Fibroblast of villous mesenchyme (primary cell): Measurements from ENCODE around the gene CCL24. TPM values are rescaled to one million over a fixed set of nuclear protein-coding genes. Genes with fewer than 3 reads are reported as not detected.
"Not testable (repeated sequence)": the region's sequence is repeated elsewhere in the genome, so short reads cannot be mapped to it uniquely, and the experiment has no call there.

Experiments used
- DNase-seq: peaks from one replicate; pipeline ENCODE4 v3.0.0-alpha.2; 2010; ENCODE audit warnings: low read depth
- H3K4me3 ChIP-seq: 2 replicates; pipeline ENCODE4 v1.5.1; 2011; ENCODE audit warnings: low read depth, mild to moderate bottlenecking, low read length
- total RNA-seq: library from RNA; depleted of rRNA; stranded (reverse); fragments of >200 nt; gene quantifications from 2 replicates; pipeline ENCODE4 v1.2.3, GENCODE V29; 2012
- TF ChIP-seq, protein P1 (sequence below): IDR thresholded peaks from 2 replicates; pipeline ENCODE4 v1.5.1; 2012; ENCODE audit warnings: low read depth, mild to moderate bottlenecking, low read length; ENCODE audit not compliant: insufficient read depth

Gene CCL24
- total RNA-seq, 1 donor, result not detected

DNA sequence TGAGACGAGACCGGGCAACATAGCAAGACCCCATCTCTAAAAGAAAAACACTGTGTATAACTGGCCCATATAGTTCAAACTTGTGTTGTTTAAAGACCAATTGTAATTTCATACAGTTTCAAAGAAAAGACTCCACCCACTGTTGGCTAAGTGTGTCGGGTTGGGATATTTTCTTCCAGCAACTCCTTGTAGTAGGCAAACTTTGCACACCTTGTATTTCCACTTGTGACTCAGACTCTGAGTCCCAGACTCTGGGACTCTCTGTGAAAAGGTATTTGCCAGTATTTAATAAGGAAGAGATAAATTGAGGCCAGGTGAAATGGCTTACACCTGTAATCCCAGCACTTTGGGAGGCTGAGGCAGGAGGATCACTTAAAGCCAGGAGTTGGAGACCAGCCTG is 36.0 kb upstream of the CCL24 start:
- no peak overlapping the region for H3K4me3 ChIP-seq
- no peak for DNase-seq
- TF ChIP-seq, protein P1, sequence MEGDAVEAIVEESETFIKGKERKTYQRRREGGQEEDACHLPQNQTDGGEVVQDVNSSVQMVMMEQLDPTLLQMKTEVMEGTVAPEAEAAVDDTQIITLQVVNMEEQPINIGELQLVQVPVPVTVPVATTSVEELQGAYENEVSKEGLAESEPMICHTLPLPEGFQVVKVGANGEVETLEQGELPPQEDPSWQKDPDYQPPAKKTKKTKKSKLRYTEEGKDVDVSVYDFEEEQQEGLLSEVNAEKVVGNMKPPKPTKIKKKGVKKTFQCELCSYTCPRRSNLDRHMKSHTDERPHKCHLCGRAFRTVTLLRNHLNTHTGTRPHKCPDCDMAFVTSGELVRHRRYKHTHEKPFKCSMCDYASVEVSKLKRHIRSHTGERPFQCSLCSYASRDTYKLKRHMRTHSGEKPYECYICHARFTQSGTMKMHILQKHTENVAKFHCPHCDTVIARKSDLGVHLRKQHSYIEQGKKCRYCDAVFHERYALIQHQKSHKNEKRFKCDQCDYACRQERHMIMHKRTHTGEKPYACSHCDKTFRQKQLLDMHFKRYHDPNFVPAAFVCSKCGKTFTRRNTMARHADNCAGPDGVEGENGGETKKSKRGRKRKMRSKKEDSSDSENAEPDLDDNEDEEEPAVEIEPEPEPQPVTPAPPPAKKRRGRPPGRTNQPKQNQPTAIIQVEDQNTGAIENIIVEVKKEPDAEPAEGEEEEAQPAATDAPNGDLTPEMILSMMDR, result no peak

DNA sequence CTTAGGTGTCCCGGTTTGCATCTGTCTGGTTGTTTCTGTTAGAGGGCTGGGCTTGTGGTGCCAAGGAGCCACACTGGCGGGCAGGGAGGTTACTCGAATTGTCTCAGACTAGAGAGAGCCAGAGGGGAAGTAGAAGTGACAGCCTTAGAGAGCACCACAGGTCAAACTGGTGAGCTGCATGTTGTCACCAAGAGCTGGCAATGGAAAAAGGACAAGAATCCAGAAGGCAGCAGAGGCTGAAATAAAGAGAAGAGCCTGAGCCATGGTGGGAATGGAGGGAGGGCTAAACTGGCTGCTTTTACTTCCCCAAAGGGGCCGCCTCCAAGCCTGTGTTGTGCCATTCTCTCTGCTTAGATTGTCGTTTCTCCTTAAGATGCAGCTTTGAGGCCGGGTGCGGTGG is 34.1 kb upstream of the CCL24 start:
- no peak for DNase-seq
- no peak overlapping the region for H3K4me3 ChIP-seq
- TF ChIP-seq, protein P1, result no peak

DNA sequence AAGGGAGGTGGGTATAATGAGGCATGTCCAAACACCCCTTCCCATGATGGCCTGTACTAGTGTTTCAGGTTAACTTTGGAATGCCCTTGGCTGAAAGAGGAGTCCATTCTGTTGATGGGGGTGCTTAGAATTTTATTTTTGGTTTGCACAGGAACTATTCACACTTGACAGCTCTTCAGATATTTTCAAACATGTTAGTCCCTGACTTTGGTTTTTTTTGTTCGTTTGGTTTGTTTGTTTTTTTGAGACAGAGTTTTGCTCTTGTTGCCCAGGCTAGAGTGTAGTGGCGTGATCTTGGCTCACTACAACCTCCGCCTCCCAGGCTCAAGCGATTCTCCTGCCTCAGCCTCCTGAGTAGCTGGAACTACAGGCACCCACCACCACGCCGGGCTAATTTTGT is 31.5 kb upstream of the CCL24 start:
- not testable (repeated sequence) for H3K4me3 ChIP-seq, DNase-seq

DNA sequence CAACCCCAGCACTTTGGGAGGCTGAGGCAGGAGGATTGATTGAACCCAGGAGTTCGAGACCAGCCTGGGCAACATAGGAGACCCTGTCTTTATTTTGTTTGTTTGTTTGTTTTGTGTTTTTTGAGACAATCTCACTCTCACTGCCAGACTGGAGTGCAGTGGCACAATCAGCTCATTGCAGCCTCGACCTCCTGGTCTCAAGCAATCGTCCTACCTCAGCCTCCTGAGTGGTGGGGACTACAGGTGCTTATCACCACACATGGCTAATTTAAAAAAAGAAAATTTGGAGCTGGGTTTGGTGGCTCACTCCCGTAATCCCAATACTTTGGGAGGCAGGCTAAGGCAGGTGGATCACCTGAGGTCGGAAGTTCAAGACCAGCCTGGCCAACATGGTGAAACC is 30.6 kb upstream of the CCL24 start:
- DNase-seq, result no peak
- TF ChIP-seq, protein P1, result no peak
- no peak overlapping the region for H3K4me3 ChIP-seq

DNA sequence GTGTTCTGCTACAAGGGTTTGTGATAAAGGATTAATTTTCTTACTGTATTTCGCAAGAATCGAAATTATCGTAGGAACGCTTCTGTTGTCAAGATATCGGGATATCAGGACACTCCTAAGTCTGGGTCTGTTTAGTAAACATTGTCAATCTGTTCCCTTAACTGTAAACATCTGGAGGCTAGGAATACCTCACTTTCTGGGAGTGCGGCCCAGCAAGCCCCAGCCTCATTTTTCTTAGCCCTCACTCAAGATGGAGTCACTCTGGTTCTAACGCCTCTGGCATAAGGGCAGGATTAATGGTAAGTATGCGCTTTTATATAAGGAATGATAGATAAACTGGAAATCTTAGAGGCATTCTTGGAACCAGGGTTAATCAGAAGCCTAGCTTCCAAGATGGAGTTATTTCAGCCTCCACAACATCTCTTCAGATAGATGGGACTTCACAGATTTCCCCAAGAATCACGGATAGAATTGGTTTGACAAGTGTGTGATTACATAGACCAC is 30.1 kb upstream of the CCL24 start:
- no peak overlapping the region for H3K4me3 ChIP-seq
- DNase-seq, result peak; percentile 25
- TF ChIP-seq, protein P1, result no peak

DNA sequence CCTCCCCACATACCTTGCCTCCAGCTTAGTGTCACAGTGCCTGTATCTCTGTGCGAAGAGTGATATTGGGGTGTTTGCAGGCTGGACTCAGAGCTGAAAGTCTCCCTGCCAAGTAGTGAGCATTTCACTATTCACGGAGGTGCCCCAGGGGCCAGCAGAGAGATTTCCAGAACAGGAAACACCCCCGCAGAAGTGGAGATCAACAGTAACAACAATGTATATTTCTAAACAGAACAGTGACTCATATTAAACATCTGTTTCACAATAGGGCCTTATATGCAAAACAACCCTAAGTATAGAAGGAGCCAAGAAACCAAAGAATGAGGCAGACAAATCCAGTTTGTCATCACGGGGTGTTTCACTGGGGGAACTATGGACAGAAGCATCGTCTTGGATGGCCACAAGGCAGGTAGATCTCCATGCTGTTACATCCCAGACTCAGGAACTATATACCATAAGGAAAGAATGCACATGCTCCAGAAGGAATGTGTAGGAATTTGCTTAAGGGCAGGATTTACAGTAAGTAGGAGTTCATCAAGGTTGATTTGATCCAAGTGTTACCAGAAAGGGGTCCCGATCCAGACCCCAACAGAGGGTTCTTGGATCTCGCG is 29.3 kb upstream of the CCL24 start:
- H3K4me3 ChIP-seq, result peak overlapping the region; percentile 32
- DNase-seq, result peak; percentile 96
- TF ChIP-seq, protein P1, result no peak

DNA sequence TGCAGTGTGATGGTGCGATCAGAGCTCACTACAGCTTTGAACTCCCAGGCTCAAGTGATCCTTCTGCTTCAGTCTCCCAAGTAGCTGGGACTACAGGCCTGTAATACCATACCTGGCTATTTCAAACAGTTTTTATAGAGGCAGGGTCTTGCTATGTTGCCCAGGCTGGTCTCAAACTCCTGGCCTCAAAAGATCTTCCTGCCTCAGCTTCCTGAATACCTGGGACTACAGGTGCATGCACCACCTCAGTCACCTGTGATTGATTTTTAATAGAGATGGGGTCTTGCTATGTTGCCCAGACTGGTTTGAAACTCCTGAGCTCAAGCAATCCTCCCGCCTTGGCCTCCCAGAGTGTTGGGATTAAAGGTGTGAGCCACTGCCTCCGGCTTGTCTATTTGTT is 26.4 kb upstream of the CCL24 start:
- TF ChIP-seq, protein P1, result no peak
- H3K4me3 ChIP-seq, result no peak overlapping the region
- DNase-seq, result no peak

DNA sequence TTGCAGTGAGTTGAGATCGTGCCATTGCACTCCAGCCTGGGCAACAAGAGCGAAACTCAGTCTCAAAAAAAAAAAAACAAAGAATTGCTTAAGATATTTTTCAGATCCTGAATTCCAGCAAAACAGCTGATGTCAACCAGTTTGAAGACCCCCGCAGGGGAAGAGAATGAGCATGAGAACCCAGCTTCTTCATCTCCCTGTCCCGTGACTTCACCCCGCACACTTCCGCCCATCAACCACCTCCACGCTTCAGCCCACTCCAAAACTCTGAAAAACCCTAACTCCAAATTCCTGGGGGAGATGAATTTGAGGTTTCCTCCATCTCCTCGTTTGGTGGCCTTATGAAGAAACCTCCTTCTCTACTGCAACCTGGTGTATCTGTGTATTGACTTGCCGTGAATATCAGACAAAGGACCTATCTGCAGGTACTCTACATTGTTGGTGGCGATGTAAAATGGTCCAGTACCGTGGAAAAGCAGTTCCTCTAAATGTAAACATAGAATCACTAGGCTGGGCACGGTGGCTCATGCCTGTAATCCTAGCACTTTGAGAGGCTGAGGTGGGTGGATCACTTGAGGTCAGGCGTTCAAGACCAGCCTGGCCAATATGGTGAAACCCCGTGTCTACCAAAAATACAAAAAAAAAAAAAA is 24.8 kb upstream of the CCL24 start:
- DNase-seq, result not testable (repeated sequence)

More for the DNA sequence above, 24.8 kb upstream of the CCL24 start:
- H3K4me3 ChIP-seq, result not testable (repeated sequence)
